Neuronal stem cell (in vitro differentiated cells): ENCODE results near the gene MAPK14.

Source experiments
- DNase-seq: peaks from one replicate; pipeline ENCODE4 v3.0.0-alpha.2; 2013; ENCODE audit warnings: low spot score
- H2AFZ ChIP-seq: one replicate; pipeline ENCODE4 v1.6.1; 2013; ENCODE audit warnings: mild to moderate bottlenecking, low read length, inconsistent platforms
- H2AK5ac ChIP-seq: 2 replicates; pipeline ENCODE4 v1.6.1; 2013; ENCODE audit warnings: low read depth, mild to moderate bottlenecking, inconsistent platforms, low read length, moderate library complexity, mixed read lengths
- H2BK120ac ChIP-seq: 2 replicates; pipeline ENCODE4 v1.6.1; 2013; ENCODE audit warnings: low read depth, mild to moderate bottlenecking, inconsistent platforms, low read length, moderate library complexity, mixed read lengths
- H2BK12ac ChIP-seq: one replicate; pipeline ENCODE4 v1.6.1; 2013; ENCODE audit warnings: low read length, inconsistent platforms
- H2BK15ac ChIP-seq: 2 replicates; pipeline ENCODE4 v1.6.1; 2013; ENCODE audit warnings: mild to moderate bottlenecking, low read length, inconsistent platforms, mixed read lengths
- H2BK5ac ChIP-seq: one replicate; pipeline ENCODE4 v1.6.1; 2013; ENCODE audit warnings: inconsistent platforms, mild to moderate bottlenecking, low read length, moderate library complexity
- H3K14ac ChIP-seq: one replicate; pipeline ENCODE4 v1.6.1; 2013; ENCODE audit warnings: low read length, inconsistent platforms
- H3K18ac ChIP-seq: 2 replicates; pipeline ENCODE4 v1.6.1; 2013; ENCODE audit warnings: low read length, inconsistent platforms
- H3K23ac ChIP-seq: 2 replicates; pipeline ENCODE4 v1.6.1; 2013; ENCODE audit warnings: low read depth, mild to moderate bottlenecking, mixed read lengths, low read length, inconsistent platforms; ENCODE audit not compliant: poor library complexity
- H3K27ac ChIP-seq: replicated peaks from 3 replicates; pipeline ENCODE4 v1.5.1; 2013; ENCODE audit warnings: low read length, inconsistent platforms
- H3K27me3 ChIP-seq, 3 experiments: 2 replicates each; pipeline ENCODE4 v1.6.1; 2013; ENCODE audit warnings: low read length in 3 of 3, mild to moderate bottlenecking in 2 of 3, inconsistent platforms in 1 of 3, low read depth in 1 of 3, mixed read lengths in 1 of 3, moderate library complexity in 1 of 3; ENCODE audit not compliant: control insufficient read depth in 3 of 3, insufficient read depth in 3 of 3
- H3K36me3 ChIP-seq, 2 donors: replicated peaks in 1 of 2; 2 replicates each; pipeline ENCODE4 v1.6.1; 2013; ENCODE audit warnings: low read length in 2 of 2; ENCODE audit not compliant: control insufficient read depth in 2 of 2, insufficient read depth in 2 of 2
- H3K4ac ChIP-seq: 2 replicates; pipeline ENCODE4 v1.6.1; 2013; ENCODE audit warnings: inconsistent platforms, mild to moderate bottlenecking, low read length, moderate library complexity
- H3K4me1 ChIP-seq, 2 donors: 1 replicate in 1 of 2; 2 replicates in 1 of 2; pipeline ENCODE4 v1.6.1; 2013; ENCODE audit warnings: low read length in 2 of 2, low read depth in 1 of 2; ENCODE audit not compliant: control insufficient read depth in 2 of 2, insufficient read depth in 1 of 2
- H3K4me2 ChIP-seq: one replicate; pipeline ENCODE4 v1.6.1; 2013; ENCODE audit warnings: mild to moderate bottlenecking, low read length, inconsistent platforms; ENCODE audit not compliant: insufficient read depth, poor library complexity, severe bottlenecking
- H3K4me3 ChIP-seq, 2 donors: 2 replicates each; pipeline ENCODE4 v1.5.1; 2013; ENCODE audit warnings: low read length in 2 of 2, mild to moderate bottlenecking in 2 of 2, inconsistent platforms in 1 of 2, moderate library complexity in 1 of 2
- H3K79me1 ChIP-seq: one replicate; pipeline ENCODE4 v1.6.1; 2013; ENCODE audit warnings: low read depth, mild to moderate bottlenecking, inconsistent platforms, low read length, moderate library complexity
- H3K9ac ChIP-seq: one replicate; pipeline ENCODE4 v1.6.1; 2013; ENCODE audit warnings: mild to moderate bottlenecking, low read depth, low read length, inconsistent platforms; ENCODE audit not compliant: poor library complexity
- H3K9me3 ChIP-seq, 2 donors: replicated peaks in 1 of 2; 2 replicates each; pipeline versions ENCODE3 to v1.6.1; 2013; ENCODE audit warnings: low read length in 2 of 2, mild to moderate bottlenecking in 2 of 2, inconsistent platforms in 1 of 2, low read depth in 1 of 2, mixed read lengths in 1 of 2, moderate library complexity in 1 of 2; ENCODE audit not compliant: control insufficient read depth in 2 of 2, insufficient read depth in 1 of 2
- H4K8ac ChIP-seq: one replicate; pipeline ENCODE4 v1.6.1; 2013; ENCODE audit warnings: low read depth, mild to moderate bottlenecking, inconsistent platforms, low read length, moderate library complexity
- H4K91ac ChIP-seq: one replicate; pipeline ENCODE4 v1.6.1; 2013; ENCODE audit warnings: low read length, low read depth, mild to moderate bottlenecking, inconsistent platforms; ENCODE audit not compliant: poor library complexity
- WGBS, 2 donors: extraction: QIAGEN DNeasy Blood & Tissue Kit; methylation state at CpG; one replicate each; pipeline ENCODE4 v1.1.7; 2013; ENCODE audit warnings: missing lambda C conversion rate in 2 of 2, mixed read lengths in 1 of 2; ENCODE audit not compliant: insufficient read length in 2 of 2, insufficient replicate concordance in 1 of 2; ENCODE audit errors: extremely low coverage in 2 of 2; 5-methylcytosine and 5-hydroxymethylcytosine counted together

Gene MAPK14

DNA sequence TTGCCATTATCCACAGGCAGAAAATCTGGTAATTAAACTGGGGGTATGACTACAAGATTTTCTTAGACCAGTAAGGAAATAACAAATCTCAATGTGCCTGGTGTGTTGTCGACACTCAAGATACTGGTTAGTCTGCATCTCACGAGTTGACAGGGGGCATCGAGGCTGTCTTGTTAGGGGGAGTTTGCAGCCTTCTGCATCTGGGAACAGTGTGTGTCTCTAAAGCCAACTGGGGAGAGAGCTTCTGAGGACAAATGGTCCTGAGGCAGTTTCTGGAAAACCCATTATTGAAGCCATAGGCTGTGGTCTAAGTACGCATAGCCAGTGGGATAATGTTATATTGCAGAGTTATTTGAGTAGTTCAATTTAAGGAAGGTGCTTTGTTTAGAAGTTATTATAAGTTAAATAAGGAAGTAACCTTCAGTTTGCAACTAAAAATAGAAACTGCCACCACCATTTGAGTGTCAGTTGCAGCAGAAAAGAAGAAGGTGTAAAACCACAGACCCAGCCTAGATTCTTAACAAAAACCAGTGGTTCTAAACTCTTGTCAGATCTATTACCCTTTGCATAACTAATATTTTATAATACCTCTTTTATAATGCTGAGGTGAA is 87.3 kb downstream of the MAPK14 start:
- Histone ChIP-seq H3K23ac (no peak overlapping the region), H4K91ac (no peak overlapping the region), H3K4me1 (no peaks in the 10 kb centered on the region), H2BK15ac (no peak overlapping the region), H3K27me3 (no peaks in the 10 kb centered on the region), H3K4me3 (no peak overlapping the region), H3K36me3 (peaks cover 4 to 17% of the 10 kb centered on the region in 2 donors), H2AFZ (no peak overlapping the region), H2BK12ac (no peak overlapping the region), H3K9ac (no peak overlapping the region), H3K14ac (no peak overlapping the region), H3K18ac (no peak overlapping the region), H3K79me1 (no peaks in the 10 kb centered on the region), H3K9me3 (no peaks in the 10 kb centered on the region), H2BK5ac (no peak overlapping the region), H2AK5ac (no peak overlapping the region), H3K27ac (no peak overlapping the region), H2BK120ac (no peak overlapping the region), H3K4me2 (no peak overlapping the region), H3K4ac (no peak overlapping the region), H4K8ac (no peak overlapping the region)
- WGBS, 2 donors, result no CpG with 5 or more reads among the region's 4 CpGs
- DNase-seq, result no peak

DNA sequence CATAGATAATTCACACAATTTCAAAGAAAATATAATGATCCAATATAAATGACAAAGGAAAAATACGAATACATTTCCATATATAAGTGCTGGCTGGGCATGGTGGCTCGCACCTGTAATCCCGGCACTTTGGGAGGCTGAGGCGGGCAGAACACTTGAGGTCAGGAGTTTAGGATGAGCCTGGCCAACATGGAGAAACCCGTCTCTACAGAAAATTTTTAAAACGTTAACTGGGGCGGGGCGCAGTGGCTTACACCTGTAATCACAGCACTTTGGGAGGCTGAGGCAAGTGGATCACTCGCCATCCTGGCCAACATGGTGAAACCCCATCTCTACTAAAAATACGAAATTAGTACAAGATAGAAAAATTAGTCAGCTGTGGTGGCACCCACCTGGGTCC is 87.8 kb downstream of the MAPK14 start:
- Histone ChIP-seq H3K4ac (no peak overlapping the region), H4K8ac (no peak overlapping the region), H2AK5ac (no peak overlapping the region), H3K27ac (no peak overlapping the region), H2BK5ac (no peak overlapping the region), H2BK12ac (no peak overlapping the region), H2BK15ac (no peak overlapping the region), H3K36me3 (peaks cover 2 to 12% of the 10 kb centered on the region in 2 donors), H2BK120ac (no peak overlapping the region), H3K14ac (no peak overlapping the region), H2AFZ (no peak overlapping the region), H3K9me3 (no peaks in the 10 kb centered on the region), H3K79me1 (no peaks in the 10 kb centered on the region), H4K91ac (no peak overlapping the region), H3K4me1 (no peaks in the 10 kb centered on the region), H3K23ac (no peak overlapping the region), H3K4me3 (no peak overlapping the region), H3K18ac (no peak overlapping the region), H3K4me2 (no peak overlapping the region), H3K27me3 (no peaks in the 10 kb centered on the region), H3K9ac (no peak overlapping the region)
- DNase-seq, result no peak
- WGBS, 2 donors, result no CpG with 5 or more reads among the region's 10 CpGs

DNA sequence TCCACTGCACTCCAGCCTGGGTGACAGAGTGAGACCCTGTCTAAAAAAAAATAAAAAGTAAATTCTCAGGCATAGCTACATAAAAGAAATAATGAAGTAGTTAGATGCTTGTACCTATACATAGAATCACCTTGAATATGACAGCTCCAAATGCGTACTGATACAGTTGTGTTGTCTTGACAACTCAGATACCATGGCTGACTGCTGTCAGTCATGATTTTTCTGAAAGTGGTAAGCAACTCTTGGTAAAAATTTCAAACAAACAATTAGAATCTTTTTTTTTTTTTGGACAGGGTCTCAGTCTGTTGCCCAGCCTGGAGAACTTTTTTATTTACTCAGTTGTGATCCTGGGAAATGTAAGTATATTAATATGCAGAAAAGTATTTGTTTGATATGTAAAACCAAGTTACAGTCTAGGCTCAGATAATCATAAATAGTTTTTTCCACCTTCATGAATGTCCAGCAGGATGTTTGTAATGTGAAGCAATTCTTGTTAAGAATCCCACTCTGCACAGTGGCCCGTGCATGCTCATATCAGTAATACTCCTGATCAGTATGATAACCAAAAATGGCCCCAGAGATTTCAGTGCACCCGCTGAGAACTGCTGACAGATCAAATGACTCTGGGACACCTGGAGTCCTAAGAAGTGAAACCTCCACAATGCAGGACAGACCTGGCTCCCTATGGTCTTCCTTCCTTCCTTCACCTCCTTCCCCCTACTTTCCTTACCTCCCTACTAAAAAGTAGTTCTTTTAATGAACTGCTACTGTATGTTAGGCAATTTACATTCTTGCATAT is 88.7 kb downstream of the MAPK14 start:
- no peak for DNase-seq
- Histone ChIP-seq H4K91ac (no peak overlapping the region), H2BK15ac (no peak overlapping the region), H3K4me1 (peaks cover 0 to 3% of the 10 kb centered on the region in 2 donors), H3K79me1 (no peaks in the 10 kb centered on the region), H3K4me2 (no peak overlapping the region), H3K36me3 (peaks cover 2 to 4% of the 10 kb centered on the region in 2 donors), H2BK5ac (no peak overlapping the region), H3K9me3 (no peaks in the 10 kb centered on the region), H3K27me3 (no peaks in the 10 kb centered on the region), H2BK12ac (no peak overlapping the region), H2AFZ (no peak overlapping the region), H4K8ac (no peak overlapping the region), H3K27ac (no peak overlapping the region), H3K9ac (no peak overlapping the region), H3K14ac (no peak overlapping the region), H3K4me3 (no peak overlapping the region), H3K18ac (no peak overlapping the region), H2BK120ac (no peak overlapping the region), H2AK5ac (no peak overlapping the region), H3K23ac (no peak overlapping the region), H3K4ac (no peak overlapping the region)
- no CpG with 5 or more reads among the region's 3 CpGs for WGBS, 2 donors

DNA sequence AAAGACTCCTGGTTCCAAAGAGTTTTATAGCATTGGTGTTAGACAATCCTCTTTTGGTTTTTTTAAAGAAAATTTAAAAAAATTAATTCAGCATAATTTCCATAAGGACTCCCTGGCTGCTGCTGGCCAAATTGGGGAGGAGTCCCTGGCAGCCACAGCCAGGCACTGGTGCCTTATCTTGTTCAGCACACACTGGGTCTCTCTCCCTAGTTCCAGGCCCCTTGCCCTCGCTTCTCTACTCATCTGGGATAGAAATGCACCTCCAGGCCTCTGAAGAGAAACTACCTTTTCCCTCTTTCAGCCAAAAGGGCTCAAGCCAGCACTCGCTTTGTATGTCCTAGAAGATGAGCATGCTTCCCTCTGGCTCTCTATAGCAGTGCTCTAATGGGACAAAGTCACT is 89.3 kb downstream of the MAPK14 start:
- Histone ChIP-seq H2BK12ac (no peak overlapping the region), H2AFZ (no peak overlapping the region), H2BK120ac (no peak overlapping the region), H3K79me1 (no peaks in the 10 kb centered on the region), H3K18ac (no peak overlapping the region), H4K8ac (no peak overlapping the region), H3K36me3 (peaks cover 0 to 2% of the 10 kb centered on the region in 2 donors), H4K91ac (no peak overlapping the region), H3K9ac (no peak overlapping the region), H3K27me3 (no peaks in the 10 kb centered on the region), H2BK15ac (no peak overlapping the region), H3K4ac (no peak overlapping the region), H2AK5ac (no peak overlapping the region), H3K27ac (no peak overlapping the region), H3K4me3 (no peak overlapping the region), H3K23ac (no peak overlapping the region), H3K9me3 (no peaks in the 10 kb centered on the region), H3K4me1 (peaks cover 0 to 3% of the 10 kb centered on the region in 2 donors), H2BK5ac (no peak overlapping the region), H3K14ac (no peak overlapping the region), H3K4me2 (no peak overlapping the region)
- DNase-seq, result no peak
- WGBS, 2 donors, result no CpG with 5 or more reads among the region's 2 CpGs
